Measurements from ENCODE around the gene RNF113B.

Gene RNF113B

GRCh38 chr13:98216135-98216565 lies 39.1 kb upstream of the RNF113B start:
- no peak overlapping the region for H3K4me3 ChIP-seq (ENCODE audit: control insufficient read depth, low read depth, low read length)
- no peak for DNase-seq (ENCODE audit: low read depth)
- TF ChIP-seq CTCF (IDR thresholded peaks at IDR 0.05; ENCODE audit: control insufficient read depth, insufficient read depth, low read depth, low read length, missing control alignments), result no peak

GRCh38 chr13:98215508-98215907 lies 38.4 kb upstream of the RNF113B start:
- no peak for DNase-seq (ENCODE audit: low read depth)
- no peak overlapping the region for H3K4me3 ChIP-seq (ENCODE audit: control insufficient read depth, low read depth, low read length)
- TF ChIP-seq CTCF (IDR thresholded peaks at IDR 0.05; ENCODE audit: control insufficient read depth, insufficient read depth, low read depth, low read length, missing control alignments), result no peak

GRCh38 chr13:98214707-98215106 lies 37.6 kb upstream of the RNF113B start:
- no peak for TF ChIP-seq CTCF (IDR thresholded peaks at IDR 0.05; ENCODE audit: control insufficient read depth, insufficient read depth, low read depth, low read length, missing control alignments)
- H3K4me3 ChIP-seq (ENCODE audit: control insufficient read depth, low read depth, low read length), result no peak overlapping the region
- DNase-seq (ENCODE audit: low read depth), result no peak

GRCh38 chr13:98214008-98214643 lies 37.1 kb upstream of the RNF113B start:
- no peak for TF ChIP-seq CTCF (IDR thresholded peaks at IDR 0.05; ENCODE audit: control insufficient read depth, insufficient read depth, low read depth, low read length, missing control alignments)
- no peak for DNase-seq (ENCODE audit: low read depth)
- no peak overlapping the region for H3K4me3 ChIP-seq (ENCODE audit: control insufficient read depth, low read depth, low read length)

- H3K4me3 ChIP-seq (ENCODE audit: control insufficient read depth, low read depth, low read length), result no peak overlapping the region
- TF ChIP-seq CTCF (IDR thresholded peaks at IDR 0.05; ENCODE audit: control insufficient read depth, insufficient read depth, low read depth, low read length, missing control alignments), result no peak
- DNase-seq (ENCODE audit: low read depth), result no peak
Measured at GRCh38 chr13:98213354-98213753, 36.3 kb upstream of the RNF113B start.

- DNase-seq (ENCODE audit: low read depth), result no peak
- no peak for TF ChIP-seq CTCF (IDR thresholded peaks at IDR 0.05; ENCODE audit: control insufficient read depth, insufficient read depth, low read depth, low read length, missing control alignments)
- H3K4me3 ChIP-seq (ENCODE audit: control insufficient read depth, low read depth, low read length), result no peak overlapping the region
Measured at GRCh38 chr13:98212763-98213162, 35.7 kb upstream of the RNF113B start.
